Osteocyte (in vitro differentiated cells): Measurements from ENCODE around the gene GGT7. TPM values are rescaled to one million over a fixed set of nuclear protein-coding genes. Genes with fewer than 3 reads are reported as not detected.

ENCODE experiments used
- DNase-seq: peaks from one replicate; pipeline ENCODE4 v3.0.0; 2021; ENCODE audit warnings: mixed read lengths; ENCODE audit not compliant: unreplicated experiment; ENCODE audit errors: extremely low spot score
- H3K27ac Mint-ChIP-seq: one replicate; pipeline ENCODE4 v1.8.0; 2021; ENCODE audit warnings: mild to moderate bottlenecking, mixed read lengths; ENCODE audit not compliant: unreplicated experiment
- H3K27me3 Mint-ChIP-seq: one replicate; pipeline ENCODE4 v1.8.0; 2021; ENCODE audit warnings: mixed read lengths; ENCODE audit not compliant: unreplicated experiment
- H3K36me3 Mint-ChIP-seq: one replicate; pipeline ENCODE4 v1.8.0; 2021; ENCODE audit warnings: mixed read lengths; ENCODE audit not compliant: unreplicated experiment
- H3K4me1 Mint-ChIP-seq: one replicate; pipeline ENCODE4 v1.8.0; 2021; ENCODE audit warnings: mixed read lengths; ENCODE audit not compliant: unreplicated experiment
- H3K4me3 Mint-ChIP-seq: one replicate; pipeline ENCODE4 v1.8.0; 2021; ENCODE audit warnings: mild to moderate bottlenecking, moderate library complexity, mixed read lengths; ENCODE audit not compliant: unreplicated experiment
- H3K9me3 Mint-ChIP-seq: one replicate; pipeline ENCODE4 v1.8.0; 2021; ENCODE audit warnings: mixed read lengths; ENCODE audit not compliant: unreplicated experiment
- total RNA-seq: library from RNA; stranded (reverse); gene quantifications from 2 replicates; pipeline ENCODE4 v1.2.1, GENCODE V29; 2021
- TF ChIP-seq, protein P1 (sequence below): fragments of 200-600 bp; sonication (generic); IDR thresholded peaks from 2 replicates; pipeline ENCODE4 v1.5.0; 2021; ENCODE audit warnings: antibody characterized with exemption, mild to moderate bottlenecking, moderate library complexity

GGT7 gene
- total RNA-seq, 1 donor from 2014 or later, result 37.0 TPM

DNA sequence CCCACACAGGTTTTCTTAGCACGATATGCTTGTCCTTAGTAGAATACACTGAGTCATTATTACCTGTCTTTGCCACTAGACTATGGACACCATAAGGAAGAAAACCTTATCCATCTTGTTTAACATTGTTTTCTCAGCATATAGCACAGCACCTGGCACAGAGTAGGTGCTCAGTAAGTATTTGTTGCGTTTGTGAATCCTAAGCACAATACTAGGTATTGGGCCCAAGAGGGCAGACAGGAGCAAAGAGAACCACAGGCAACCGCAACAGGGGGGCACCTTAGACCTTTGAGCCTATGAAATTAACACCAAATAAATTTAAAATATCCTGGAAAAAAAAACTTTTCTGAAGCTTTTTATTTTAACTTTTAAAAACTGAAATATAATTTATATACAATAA, 43.5 kb downstream of the GGT7 start:
- DNase-seq, result no peak

DNA sequence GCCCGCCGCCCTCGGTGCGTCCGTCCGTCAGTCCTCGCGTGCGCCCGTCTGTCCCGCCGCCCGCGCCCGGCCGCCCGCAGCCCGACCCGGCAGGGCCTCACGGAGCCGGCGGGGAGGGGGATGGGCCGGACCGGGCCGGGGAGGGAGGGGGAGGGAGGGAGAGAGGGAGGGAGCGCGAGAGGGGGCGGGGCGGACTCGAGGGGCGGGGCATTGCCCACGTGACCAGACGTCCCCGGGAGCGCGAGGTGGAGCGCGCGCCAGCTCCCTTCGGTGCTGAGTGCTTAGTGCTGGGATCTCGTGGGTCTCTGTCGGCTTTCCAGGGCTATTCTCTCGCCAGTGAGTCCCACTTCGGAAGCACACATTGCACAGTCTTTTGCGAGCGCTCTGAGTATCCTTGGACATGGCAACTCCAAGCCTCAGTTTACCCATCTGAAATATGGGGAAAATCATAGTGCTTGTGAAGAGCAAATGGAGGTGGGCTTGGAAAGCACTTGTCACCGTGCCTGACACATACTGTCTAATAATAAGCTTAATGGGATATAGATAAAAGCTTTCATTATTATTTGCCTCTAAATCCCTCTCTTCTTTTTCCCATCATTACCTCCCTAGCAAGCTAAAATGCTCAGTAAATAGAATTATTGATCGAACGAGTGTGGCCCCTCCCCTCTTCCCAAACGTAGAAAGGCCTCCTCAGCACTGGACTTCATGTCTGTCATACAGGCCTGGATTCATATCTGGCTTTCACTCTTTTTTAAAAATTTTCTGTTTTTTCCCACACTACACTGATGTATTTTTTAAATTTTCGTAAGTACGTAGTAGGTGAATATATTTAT, 46.9 kb downstream of the GGT7 start, which contains the start of gene NCOA6:
TSS of gene NCOA6 (minus strand) at position 122 of the 833 bp plus-strand sequence. CDS start 43,296 bp downstream, outside the sequence.
- TF ChIP-seq, protein P1, sequence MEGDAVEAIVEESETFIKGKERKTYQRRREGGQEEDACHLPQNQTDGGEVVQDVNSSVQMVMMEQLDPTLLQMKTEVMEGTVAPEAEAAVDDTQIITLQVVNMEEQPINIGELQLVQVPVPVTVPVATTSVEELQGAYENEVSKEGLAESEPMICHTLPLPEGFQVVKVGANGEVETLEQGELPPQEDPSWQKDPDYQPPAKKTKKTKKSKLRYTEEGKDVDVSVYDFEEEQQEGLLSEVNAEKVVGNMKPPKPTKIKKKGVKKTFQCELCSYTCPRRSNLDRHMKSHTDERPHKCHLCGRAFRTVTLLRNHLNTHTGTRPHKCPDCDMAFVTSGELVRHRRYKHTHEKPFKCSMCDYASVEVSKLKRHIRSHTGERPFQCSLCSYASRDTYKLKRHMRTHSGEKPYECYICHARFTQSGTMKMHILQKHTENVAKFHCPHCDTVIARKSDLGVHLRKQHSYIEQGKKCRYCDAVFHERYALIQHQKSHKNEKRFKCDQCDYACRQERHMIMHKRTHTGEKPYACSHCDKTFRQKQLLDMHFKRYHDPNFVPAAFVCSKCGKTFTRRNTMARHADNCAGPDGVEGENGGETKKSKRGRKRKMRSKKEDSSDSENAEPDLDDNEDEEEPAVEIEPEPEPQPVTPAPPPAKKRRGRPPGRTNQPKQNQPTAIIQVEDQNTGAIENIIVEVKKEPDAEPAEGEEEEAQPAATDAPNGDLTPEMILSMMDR, result no peak
- peak within 1 kb of the TSS; percentile 90 for H3K27ac Mint-ChIP-seq
- peak; percentile 91 for DNase-seq

More for the DNA sequence above, 43.5 kb downstream of the GGT7 start:
- TF ChIP-seq, protein P1, result no peak
- H3K27ac Mint-ChIP-seq, result no peak overlapping the region
- no peaks in the 10 kb centered on the region for H3K36me3 Mint-ChIP-seq
- no peaks in the 10 kb centered on the region for H3K9me3 Mint-ChIP-seq
- peaks cover 6% of the 10 kb centered on the region for H3K4me1 Mint-ChIP-seq
- H3K4me3 Mint-ChIP-seq, result no peak overlapping the region
- H3K27me3 Mint-ChIP-seq, result peaks cover 40% of the 10 kb centered on the region

DNA sequence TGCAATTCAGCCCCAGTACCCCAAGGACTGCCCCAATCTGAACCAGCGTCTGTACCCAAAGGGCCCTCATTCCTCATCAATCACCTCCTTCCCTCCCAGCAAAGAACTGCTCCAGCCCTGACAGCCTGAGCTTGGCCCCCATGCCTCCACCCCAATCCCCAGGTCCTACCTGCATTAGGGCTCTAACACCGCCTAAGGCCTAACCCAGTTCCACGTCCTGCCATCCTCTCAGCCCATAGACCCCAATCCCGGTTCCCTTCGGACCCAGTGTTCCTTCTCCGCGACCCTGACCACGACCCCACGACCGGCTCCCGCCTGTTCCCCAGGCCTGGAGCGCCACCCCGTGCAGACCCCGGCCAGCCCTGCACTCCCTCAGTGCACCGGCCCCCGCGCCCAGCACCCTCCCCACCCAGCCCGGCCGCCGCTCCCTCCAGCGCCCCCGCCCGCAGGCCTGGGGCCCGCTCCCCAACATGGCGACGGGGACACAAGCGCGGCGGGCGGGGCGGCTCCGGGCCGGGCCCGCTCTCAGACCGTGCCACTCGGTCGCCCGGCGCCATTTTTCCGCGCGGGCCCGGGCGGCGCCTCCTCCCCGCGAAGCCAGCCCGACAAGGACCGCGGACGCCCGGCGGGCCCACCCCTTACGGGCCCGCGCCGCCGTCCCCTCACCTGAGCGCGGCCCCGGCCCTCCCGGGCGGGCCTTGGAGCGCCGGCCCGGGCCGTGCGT, 47.7 kb downstream of the GGT7 start:
- peak overlapping the region; percentile 98 for H3K4me3 Mint-ChIP-seq
- TF ChIP-seq, protein P1, result peak; percentile 31
- no peaks in the 10 kb centered on the region for H3K9me3 Mint-ChIP-seq
- H3K36me3 Mint-ChIP-seq, result no peaks in the 10 kb centered on the region
- peaks cover 8% of the 10 kb centered on the region for H3K27me3 Mint-ChIP-seq
- H3K4me1 Mint-ChIP-seq, result peaks cover 31% of the 10 kb centered on the region
- peak overlapping the region; percentile 90 for H3K27ac Mint-ChIP-seq
- DNase-seq, result peak; percentile 87

More for the DNA sequence above, 46.9 kb downstream of the GGT7 start, which contains the start of gene NCOA6:
- Mint-ChIP-seq H3K27me3 (peaks cover 14% of the 10 kb centered on the region), H3K36me3 (no peaks in the 10 kb centered on the region), H3K9me3 (no peaks in the 10 kb centered on the region), H3K4me1 (peaks cover 30% of the 10 kb centered on the region), H3K4me3 (peak within 1 kb of the TSS; percentile 98)

DNA sequence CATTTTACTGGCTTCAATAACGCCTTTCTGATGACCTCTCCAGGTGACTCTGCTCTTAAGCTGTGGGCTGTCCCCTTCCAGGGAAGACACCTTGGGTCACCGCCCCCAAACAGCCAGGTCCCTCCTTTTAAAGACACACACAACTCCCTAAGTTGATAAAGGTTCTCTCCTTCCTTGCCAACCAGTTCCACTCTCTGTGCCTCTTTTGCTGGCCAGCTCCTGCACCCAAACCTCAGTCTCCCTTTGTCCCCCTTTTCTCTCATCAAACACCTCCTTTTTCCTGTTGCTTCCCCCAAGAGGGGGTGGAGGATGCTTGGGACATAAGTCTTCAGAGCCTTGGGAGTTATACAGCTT, 48.2 kb downstream of the GGT7 start:
- Mint-ChIP-seq H3K27me3 (peaks cover 3% of the 10 kb centered on the region), H3K36me3 (no peaks in the 10 kb centered on the region), H3K4me1 (peaks cover 31% of the 10 kb centered on the region), H3K4me3 (peak overlapping the region; percentile 98), H3K27ac (peak overlapping the region; percentile 90), H3K9me3 (no peaks in the 10 kb centered on the region)
- DNase-seq, result no peak
- TF ChIP-seq, protein P1, result no peak

DNA sequence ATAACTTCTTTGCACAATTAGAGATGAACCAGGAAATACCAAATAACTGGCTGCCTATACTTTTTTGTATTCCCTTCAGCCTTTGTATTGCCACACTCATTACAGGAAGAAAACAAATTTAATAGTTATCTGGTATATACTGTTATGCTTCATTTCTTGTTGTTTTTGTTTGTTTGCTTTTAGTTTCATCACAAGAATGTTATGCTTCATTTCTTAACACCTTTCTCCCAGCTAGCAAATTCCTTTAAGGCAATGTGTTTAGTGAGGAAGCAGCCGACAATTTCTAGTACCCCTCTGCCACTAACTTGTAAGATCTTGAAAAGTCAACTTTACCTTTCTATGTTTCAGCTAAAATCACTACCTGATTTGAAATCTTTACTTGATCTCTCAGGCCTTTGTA, 48.6 kb downstream of the GGT7 start:
- peaks cover 31% of the 10 kb centered on the region for H3K4me1 Mint-ChIP-seq
- peak overlapping the region; percentile 90 for H3K27ac Mint-ChIP-seq
- no peaks in the 10 kb centered on the region for H3K9me3 Mint-ChIP-seq
- peak overlapping the region; percentile 98 for H3K4me3 Mint-ChIP-seq
- no peaks in the 10 kb centered on the region for H3K36me3 Mint-ChIP-seq
- TF ChIP-seq, protein P1, result no peak
- peaks cover 2% of the 10 kb centered on the region for H3K27me3 Mint-ChIP-seq
- no peak for DNase-seq
